Keratinocyte (primary cell): ENCODE data around the gene PGK1.

Experiments used
- EZH2 ChIP-seq: IDR thresholded peaks from one replicate; pipeline ENCODE4 v1.6.1; 2012; ENCODE audit warnings: inconsistent platforms, mild to moderate bottlenecking, low read length, moderate library complexity
- TF ChIP-seq, protein P1 (sequence below), 3 experiments: IDR thresholded peaks in 1 of 3; conservative IDR thresholded peaks in 1 of 3; optimal IDR thresholded peaks in 1 of 3; 2 replicates in 2 of 3; 3 replicates in 1 of 3; pipeline versions ENCODE3 to v1.5.1; 2011; ENCODE audit warnings: low read length in 3 of 3, mild to moderate bottlenecking in 3 of 3, moderate library complexity in 2 of 3, control low read depth in 1 of 3, inconsistent platforms in 1 of 3; ENCODE audit not compliant: insufficient read depth in 2 of 3; ENCODE audit errors: extremely low read depth in 1 of 3

DNA sequence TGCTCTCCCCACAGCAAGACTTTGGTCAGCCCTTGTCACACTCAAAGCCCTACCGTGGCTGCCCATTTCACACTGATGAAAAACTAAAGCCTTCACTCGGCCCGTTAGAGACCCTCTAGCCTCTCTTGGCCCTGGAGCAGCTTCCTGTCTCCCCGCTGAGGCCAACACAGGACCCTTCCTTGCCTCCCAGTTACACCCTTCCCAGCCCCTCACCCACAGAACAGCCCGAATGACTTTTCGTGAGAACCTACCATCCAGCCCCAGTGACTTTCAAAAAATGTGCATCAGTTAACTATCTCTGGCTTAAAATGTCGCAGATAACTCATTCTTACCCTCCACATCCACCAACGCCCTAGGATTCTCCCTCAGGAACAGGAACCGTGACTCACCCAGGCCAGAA, 36.2 kb downstream of the PGK1 start:
- TF ChIP-seq, protein P1, sequence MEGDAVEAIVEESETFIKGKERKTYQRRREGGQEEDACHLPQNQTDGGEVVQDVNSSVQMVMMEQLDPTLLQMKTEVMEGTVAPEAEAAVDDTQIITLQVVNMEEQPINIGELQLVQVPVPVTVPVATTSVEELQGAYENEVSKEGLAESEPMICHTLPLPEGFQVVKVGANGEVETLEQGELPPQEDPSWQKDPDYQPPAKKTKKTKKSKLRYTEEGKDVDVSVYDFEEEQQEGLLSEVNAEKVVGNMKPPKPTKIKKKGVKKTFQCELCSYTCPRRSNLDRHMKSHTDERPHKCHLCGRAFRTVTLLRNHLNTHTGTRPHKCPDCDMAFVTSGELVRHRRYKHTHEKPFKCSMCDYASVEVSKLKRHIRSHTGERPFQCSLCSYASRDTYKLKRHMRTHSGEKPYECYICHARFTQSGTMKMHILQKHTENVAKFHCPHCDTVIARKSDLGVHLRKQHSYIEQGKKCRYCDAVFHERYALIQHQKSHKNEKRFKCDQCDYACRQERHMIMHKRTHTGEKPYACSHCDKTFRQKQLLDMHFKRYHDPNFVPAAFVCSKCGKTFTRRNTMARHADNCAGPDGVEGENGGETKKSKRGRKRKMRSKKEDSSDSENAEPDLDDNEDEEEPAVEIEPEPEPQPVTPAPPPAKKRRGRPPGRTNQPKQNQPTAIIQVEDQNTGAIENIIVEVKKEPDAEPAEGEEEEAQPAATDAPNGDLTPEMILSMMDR (optimal IDR thresholded peaks at IDR 0.05 in 1 of 3, IDR thresholded peaks at IDR 0.05 in 1 of 3, conservative IDR thresholded peaks at IDR 0.05 in 1 of 3; ENCODE audit: extremely low read depth in 1 of 3, insufficient read depth in 2 of 3, low read length in 3 of 3) = no peak
- TF ChIP-seq EZH2 = no peak
